Myometrial cell (primary cell): ENCODE results near the gene SERPINH1. TPM values are rescaled to one million over a fixed set of nuclear protein-coding genes. Genes with fewer than 3 reads are reported as not detected.

Experiments
- total RNA-seq: library from RNA; depleted of rRNA; stranded (reverse); fragments of >200 nt; gene quantifications from 2 replicates; pipeline ENCODE4 v1.2.3, GENCODE V29; 2015

The SERPINH1 gene
- 1,366 and 1,534 TPM in 2 replicates for total RNA-seq

DNA sequence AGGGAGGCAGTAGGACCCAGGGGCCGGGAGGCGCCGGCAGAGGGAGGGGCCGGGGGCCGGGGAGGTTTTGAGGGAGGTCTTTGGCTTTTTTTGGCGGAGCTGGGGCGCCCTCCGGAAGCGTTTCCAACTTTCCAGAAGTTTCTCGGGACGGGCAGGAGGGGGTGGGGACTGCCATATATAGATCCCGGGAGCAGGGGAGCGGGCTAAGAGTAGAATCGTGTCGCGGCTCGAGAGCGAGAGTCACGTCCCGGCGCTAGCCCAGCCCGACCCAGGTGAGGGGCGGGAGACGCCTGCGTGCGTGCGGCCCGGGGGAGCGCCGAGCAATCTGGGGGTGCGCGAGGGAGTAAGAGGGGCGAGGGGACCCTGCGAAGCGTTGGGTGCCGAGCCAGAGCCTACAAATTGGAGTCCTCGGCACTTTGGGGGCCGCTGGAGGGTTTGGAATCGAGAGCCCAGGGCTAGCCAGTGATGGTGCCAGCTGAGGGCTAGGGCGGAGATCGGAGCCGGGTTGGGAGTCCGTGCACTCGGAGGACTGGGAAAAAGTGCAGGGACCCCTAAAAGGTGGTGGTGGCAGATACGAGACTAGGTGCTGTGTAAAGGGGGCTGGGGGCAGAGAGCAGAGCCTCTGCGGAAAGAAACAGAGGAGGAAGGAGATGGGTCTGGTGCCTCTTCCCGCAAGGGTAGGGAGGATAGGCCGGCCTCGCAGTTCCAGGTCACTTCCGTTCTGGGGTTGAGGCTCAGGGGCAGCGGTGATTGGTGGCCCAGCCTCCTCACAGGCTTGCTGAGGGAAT is at the start of gene SERPINH1:
TSS of gene SERPINH1 (plus strand) at position 206 of the 788 bp plus-strand sequence. CDS start 4,097 bp downstream, outside the sequence.

GRCh38 chr11:75525433-75526191 is 36.4 kb upstream of the SERPINH1 start, which contains the start of gene GDPD5:
GDPD5 (minus strand) TSS chr11:75525941; CDS start chr11:75477735, 48,206 bp downstream.

Other genes starting within 250 kb of the SERPINH1 start
- 7.6 and 8.1 TPM in 2 replicates for gene ARRB1, start 210.6 kb upstream of the SERPINH1 start, total RNA-seq
- gene RPS3, start 162.7 kb upstream of the SERPINH1 start, total RNA-seq, result 2,208 and 2,256 TPM in 2 replicates
- gene KLHL35, start 129.1 kb upstream of the SERPINH1 start, total RNA-seq, result 0.29 and 1.8 TPM in 2 replicates
- 13.6 and 26.5 TPM in 2 replicates for gene GDPD5, start 36.3 kb upstream of the SERPINH1 start, total RNA-seq
- 0.29 and 0.89 TPM in 2 replicates for gene MAP6, start 106.8 kb downstream of the SERPINH1 start, total RNA-seq
- gene MOGAT2, start 155.6 kb downstream of the SERPINH1 start, total RNA-seq, result not detected in 2 replicates
- 0.29 and 0.53 TPM in 2 replicates for gene DGAT2, start 206.5 kb downstream of the SERPINH1 start, total RNA-seq